GM04504 (cell line): ENCODE measurements around the gene DCDC2C.

Source experiments
- DNase-seq: peaks from one replicate; pipeline ENCODE4 v3.0.0-alpha.2; 2012; ENCODE audit warnings: low read depth

DCDC2C gene

DNA sequence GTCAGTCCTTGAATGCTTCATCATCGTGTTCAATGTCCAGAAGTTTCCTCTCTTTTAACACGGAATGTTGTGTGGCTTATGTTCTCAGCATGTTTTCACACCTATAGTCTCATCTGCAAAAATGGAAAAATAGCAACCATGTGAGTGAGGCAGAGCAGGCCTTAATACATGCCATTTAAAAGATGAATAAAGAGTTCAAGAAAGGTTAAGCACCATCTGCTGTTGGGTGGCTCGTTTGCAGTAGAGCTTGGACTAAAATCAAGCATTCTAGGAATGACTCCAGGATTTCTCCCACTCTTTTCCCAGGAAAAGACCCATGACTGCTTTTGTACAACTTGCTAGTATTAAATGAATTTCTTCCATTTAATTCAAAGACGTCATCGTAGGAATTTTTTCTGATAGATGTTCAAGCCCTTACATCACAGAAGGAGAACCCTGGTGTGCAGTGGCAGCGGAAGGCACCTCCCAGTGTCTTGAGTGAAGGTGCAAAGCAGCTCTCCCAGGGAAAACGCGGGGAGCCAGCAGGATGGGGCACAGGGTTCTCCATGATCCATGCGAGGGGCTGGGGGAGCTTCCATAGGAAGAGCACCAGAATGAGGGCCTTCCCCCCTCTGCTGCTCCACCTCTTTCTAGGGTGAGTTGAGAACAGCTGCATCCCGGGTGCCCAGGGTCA, 9.6 kb downstream of the DCDC2C start:
- no peak for DNase-seq

DNA sequence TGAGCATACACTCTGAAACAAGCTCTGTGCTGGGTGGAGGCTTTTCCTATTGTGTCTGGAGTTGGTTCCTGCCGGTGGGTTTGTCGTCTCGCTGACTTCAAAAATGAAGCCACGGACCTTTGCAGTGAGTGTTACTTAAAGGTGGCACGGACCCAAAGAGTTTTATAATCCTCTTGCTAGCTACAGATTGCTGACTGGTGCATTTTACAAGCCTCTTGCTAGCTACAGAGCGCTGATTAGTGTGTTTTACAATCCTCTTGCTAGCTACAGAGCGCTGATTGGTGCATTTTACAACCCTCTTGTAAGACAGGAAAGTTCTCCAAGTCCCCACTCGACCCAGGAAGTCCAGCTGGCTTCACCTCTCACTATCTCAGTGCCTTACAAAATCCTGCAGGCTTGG, 15.3 kb downstream of the DCDC2C start:
- DNase-seq: no peak

DNA sequence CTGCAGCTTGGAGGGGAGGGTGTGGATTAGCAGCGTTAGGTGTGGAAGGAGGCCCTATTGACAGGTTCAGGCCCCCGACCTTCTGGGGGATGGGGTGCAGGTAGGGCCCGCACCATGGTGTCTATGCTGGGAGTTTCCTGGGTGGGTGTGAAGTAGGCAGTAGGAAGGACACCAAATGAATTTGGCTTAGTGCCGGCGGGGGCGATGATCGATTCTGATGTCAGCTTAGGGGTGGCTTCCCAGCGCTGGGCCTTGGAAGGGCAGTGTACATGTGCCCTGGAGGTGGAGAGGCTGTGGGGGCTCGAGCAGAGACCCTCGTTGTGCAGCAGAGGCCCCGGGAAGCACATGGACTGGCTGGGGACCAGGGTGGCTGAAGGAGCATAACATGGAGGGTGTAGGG, 21.6 kb downstream of the DCDC2C start:
- no peak for DNase-seq

DNA sequence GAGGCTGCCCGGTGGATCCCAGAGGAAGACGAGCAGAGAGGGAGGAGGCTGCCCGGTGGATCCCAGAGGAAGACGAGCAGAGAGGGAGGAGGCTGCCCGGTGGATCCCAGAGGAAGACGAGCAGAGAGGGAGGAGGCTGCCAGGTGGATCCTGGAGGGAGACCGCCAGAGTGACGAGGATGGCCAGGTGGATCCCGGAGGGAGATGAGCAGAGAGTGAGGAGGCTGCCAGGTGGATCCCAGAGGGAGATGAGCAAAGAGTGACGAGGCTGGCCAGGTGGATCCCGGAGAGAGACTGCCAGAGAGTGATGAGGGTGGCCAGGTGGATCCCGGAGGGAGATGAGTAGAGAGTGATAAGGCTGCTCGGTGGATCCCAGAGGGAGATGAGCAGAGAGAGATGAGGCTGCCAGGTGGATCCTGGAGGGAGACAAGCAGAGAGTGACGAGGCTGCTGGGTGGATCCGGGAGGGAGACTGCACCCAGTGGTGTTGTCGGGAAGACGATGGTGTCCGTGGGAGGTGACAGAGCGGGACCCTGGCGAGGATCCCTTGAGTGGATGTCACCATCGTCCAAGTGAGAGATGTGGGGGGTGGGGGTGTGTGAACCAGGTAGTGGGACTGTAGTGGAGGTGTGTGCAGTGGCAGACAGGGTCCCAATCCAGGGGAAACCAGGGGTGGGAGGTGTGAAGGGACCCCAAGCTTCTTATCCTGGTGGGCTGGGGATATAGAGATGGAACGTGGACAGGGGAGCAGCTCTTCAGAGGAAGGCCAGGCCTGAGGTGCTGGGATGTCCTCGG, 22.3 kb downstream of the DCDC2C start:
- no peak for DNase-seq

DNA sequence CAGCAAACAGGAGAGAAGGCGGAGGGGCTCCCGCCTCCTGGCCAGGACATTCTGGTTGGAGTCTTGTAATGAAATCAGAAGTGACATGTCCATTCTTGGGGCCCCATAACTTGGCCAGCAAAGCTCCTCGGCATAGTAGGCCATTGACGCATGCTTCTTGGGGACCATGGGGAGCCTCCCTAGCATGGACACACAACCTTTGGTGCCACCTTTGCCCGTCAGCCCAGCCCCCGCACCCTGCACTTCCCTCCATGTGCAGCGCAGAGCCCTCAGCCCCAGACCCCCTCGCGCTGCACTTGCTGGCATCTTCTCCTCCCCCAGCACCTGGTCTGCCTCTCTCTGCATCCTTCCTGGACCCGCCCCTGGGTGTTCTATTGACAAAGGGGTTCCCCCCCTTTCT, 23.1 kb downstream of the DCDC2C start:
- no peak for DNase-seq

DNA sequence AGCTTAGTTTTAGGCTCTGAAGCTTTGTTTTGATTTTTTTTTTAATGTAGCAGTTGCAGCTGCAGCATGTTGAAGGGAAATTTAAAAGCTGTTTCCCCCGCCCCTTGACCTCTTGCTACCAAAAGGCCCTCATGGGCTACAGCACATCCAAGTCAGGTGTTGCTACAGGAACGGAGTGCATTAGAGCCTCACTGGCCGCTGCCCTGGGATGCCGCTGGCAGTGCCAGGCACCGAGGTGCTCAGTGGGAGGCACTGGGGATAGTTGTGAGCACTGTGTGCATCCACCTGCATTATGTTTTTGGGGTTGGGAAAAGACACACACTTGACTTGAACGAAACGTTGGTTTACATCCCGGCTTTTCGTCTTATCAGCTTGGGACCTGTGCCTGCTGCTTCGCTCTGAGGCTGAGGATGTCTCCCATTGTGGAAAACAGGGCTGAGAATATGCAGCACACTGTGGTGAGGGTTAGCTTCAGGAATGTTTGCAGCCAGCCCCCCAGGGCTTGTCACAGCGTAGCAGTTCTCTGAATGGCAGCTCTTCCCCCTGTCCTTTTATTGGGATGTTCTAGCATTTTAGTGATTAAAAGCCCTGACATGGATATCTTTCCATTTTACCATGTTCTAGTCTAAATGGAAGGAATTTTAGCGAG, 24.1 kb downstream of the DCDC2C start:
- DNase-seq: no peak

DNA sequence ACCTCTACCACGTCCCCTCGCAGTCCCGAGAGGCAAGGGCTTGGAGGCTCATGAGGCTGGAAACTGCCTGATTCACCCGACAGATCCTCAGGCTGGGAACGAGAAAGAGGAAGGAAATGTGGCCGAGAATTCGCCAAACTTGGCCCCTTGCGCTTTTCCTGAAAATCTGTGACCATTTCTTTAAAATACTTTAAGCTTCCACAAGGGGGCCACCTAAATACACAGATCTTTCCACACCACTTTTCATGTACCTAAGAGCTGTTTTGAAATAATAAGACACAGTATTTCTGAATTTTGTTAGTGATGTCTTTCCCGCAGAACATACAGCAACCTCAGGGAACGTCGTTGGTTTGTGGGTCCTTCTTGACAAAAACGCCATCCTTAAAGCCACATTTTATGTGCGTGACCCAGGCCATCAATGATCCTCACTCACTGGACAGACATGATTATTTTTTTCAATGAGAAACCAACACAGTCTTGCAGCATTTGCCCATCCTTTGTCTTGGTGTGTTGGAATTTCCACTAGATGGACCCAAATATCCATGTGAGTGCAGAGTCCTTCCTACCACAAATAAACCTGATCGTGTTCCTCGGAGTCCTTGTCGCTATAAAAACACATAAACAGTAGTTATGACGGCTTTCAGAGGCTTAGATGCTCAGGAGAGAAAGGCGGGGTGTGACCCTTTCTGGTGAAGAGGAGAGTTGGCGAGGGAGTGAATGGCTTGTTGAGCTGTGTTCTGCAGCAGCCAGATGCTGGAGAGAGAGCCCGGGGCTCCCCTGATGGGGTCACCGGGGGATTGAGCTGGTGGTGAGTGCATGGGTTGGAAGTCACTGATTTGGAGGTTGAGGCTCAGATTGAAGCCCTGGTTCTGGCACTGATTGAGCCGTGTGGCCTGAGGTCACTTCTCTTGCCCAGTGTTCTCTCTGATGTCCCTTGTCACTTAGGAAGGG, 25.0 kb downstream of the DCDC2C start:
- DNase-seq: no peak

GRCh38 chr2:3729055-3729448, 25.7 kb downstream of the DCDC2C start:
- no peak for DNase-seq

GRCh38 chr2:3729786-3730185, 26.4 kb downstream of the DCDC2C start:
- no peak for DNase-seq

- no peak for DNase-seq
These were observed 27.3 kb downstream of the DCDC2C start for GRCh38 chr2:3730646-3731045.

- DNase-seq: no peak
These were observed 28.5 kb downstream of the DCDC2C start for GRCh38 chr2:3731829-3732228.

DNA sequence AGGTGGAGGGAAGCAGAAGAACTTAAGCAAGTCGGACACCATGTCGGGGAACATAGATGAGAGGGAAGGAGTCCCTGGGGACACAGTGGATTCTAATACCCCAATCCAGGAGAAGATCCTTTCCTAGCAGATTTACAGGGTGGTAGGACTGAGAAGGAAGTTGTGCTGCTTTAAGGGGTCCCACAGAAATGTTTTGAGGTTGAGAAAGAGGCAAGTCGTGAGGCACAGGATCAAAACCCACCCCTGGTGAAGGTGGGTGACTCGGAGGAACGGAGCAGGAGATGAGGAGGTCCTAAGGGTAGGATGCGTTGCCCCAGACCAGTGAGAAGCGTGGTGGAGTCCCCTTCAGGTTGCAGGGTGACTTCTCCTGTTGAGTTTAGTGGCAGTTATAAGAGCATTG, 32.7 kb downstream of the DCDC2C start:
- DNase-seq: no peak

- no peak for DNase-seq
These were observed 33.8 kb downstream of the DCDC2C start for GRCh38 chr2:3737128-3737527.

- DNase-seq: no peak
These were observed 35.1 kb downstream of the DCDC2C start for GRCh38 chr2:3738454-3738853.

DNA sequence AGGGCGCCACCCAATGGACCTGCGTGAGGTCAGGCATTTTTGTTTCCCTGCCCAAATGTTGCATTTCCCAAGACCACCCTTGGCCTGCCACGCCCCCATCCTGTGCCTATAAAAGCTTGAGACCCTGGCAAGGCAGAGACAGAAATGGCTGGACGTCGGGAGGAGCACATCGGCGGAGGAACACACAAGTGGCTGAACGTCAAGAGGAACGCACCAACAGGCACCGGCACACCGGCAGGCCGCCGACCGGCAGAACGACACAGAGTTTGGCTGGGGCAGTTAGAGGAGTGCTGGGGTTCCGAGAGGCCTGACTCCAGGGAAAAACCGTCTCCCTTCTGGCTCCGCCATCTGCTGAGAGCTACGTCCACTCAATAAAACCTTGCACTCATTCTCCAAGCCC, 35.9 kb downstream of the DCDC2C start:
- DNase-seq: no peak

DNA sequence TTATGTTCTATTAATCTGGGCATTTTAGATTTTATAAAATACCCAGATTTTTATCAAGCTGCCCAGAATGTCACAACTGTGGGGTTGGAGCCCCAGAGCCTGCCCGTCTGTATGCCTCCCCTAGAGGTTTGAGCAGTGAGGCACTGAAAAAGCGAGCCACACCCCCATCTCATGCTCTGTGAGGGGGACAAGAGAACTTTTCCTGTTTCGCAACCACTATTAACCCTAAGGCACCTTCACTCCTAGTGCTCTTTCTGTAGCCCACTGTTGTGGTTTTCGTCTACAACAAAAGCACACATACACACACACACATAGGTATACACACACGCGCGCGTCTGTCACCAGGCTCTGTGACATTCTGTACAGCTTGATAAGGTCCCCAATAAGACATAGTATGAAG, 38.0 kb downstream of the DCDC2C start:
- no peak for DNase-seq

DNA sequence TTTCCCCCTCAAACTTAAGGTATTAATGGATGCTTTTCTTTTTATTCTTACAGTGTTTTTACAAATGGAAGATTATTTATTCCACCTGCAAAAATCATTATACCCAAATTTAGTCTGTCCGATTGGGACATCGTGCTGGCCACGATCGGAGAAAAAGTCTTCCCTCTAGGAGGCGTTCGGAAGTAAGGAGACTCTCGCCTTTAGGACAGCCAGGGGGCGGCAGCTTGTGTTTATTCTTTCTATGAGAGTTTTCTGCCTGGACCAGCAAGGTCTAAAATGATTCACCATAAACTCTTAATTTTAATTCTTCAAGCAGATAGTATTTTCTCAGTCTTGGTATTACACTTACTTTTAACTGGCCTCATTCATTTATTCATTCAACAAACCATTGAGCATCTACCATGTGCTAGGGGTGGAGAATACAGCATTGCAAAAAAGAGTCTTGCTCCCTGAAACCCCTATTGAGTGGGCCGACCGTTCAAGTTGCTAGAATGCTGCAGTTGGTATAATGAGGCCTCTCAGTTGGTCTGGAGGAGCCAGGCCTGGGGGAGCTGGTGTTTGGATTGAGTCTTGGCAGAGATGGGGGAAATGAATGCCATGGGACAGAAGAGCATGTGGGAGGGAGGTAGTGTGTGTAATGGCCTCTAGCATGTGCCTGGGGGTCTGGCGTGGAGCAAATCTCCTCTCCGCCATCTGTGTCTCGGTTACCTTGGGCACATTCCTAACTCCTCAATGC, 38.7 kb downstream of the DCDC2C start:
- no peak for DNase-seq

DNA sequence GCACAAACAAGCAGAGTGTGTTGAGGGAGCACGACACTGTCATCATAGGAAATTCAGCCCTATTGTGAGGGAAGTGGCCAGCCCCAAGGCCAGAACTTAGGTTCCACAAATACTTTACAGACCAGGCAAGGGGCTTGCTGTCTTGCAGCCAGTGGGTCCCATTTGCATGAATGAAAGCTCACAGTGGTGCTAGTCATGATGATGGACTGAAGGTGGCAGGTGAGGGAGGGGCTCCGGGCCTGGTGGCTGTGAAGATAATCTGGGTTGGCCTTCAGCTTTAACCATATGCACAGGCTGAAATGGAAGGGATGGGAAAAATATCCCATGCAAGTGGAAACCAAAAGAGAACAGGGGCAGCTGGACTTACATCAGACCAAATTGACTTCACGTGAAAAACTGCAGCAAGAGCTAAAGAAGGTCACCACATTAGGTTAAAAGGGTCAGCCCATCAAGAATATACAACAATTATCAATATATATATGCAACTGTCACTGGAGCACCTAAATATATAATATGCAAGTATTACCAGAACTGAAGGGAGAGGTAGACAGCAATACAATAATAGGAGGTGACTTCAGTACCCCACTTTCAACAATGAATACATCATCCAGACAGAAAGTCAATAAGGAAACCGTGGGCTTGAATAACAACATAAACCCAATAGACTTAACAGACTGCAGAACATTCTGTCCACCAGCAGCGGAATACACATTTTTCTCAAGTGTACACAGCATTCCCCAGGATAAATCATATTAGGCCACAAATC, 39.6 kb downstream of the DCDC2C start:
- no peak for DNase-seq

DNA sequence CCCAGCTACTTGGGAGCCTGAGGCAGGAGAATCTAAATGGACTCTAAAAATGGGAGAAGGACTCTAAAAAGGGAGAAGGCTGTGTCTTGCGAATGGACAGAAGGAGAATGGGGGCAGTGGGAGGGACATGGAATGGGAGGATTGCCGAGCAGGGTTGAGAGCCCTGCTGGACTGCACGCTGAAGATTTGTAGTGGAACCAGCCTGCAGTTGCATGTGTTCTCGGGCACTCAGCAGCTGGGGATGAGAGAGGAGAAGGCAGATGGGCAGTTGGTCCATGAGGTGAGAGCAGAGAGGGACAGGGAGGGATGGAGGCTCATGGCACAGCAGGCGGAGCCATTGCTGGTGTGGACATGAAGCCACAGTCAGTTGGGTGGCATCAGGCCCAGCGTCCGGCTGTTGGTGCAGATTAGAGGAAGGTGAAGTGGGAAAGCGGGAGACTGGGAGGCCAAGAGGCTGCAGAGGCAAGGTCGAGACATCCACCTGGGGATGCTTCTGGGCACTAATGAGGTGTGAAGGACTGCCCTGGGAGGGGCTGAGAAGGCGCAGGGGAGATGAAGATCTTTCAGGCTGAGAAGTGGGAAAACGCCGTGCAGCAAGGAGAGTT, 40.7 kb downstream of the DCDC2C start:
- DNase-seq: no peak

DNA sequence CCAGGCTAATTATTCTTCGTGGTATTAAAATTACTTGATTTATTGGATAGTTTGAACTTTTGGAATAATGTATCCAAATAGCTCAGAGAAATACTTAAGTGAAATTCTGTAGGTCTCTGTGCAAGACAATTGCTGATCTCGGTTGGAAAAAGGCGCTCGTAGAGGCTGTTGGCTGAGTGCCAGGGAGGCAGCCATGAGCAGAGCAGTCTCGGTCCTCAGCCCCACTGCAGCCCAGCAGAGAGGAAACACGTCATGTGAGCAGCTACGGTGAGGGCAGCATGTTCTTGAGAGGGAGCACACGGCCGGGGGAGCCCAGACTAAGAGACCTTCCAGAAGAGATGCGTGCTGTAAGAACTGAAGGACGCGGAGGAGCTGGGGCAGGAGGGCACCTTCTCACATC, 42.5 kb downstream of the DCDC2C start:
- DNase-seq: no peak
